Lung (tissue), 12 donors: ENCODE results near the gene PDE4B. TPM values are rescaled to one million over a fixed set of nuclear protein-coding genes. Genes with fewer than 3 reads are reported as not detected.

Source experiments
- ATAC-seq: fragments of 200-7000 bp; cut with Tn5 transposase; one replicate; pipeline ENCODE4 v1.9.1; 2020; ENCODE audit warnings: moderate number of reproducible peaks; ENCODE audit not compliant: insufficient read depth, low FRiP score
- DNase-seq, 3 donors: peaks; one replicate each; pipeline ENCODE4 v3.0.0-alpha.2; 2013 to 2017
- H3K27ac ChIP-seq, 2 donors: one replicate each; pipeline ENCODE4 v1.5.1; 2013; ENCODE audit warnings: mild to moderate bottlenecking in 2 of 2, moderate library complexity in 2 of 2, control low read depth in 1 of 2, inconsistent platforms in 1 of 2, low read depth in 1 of 2, low read length in 1 of 2
- H3K27me3 ChIP-seq, 3 donors: one replicate each; pipeline ENCODE4 v1.5.1; 2013; ENCODE audit warnings: low read length in 2 of 3; ENCODE audit not compliant: control insufficient read depth in 3 of 3, insufficient read depth in 3 of 3
- H3K36me3 ChIP-seq, 4 donors: one replicate each; pipeline ENCODE4 v1.5.1; 2013; ENCODE audit warnings: low read length in 4 of 4, mild to moderate bottlenecking in 1 of 4, moderate library complexity in 1 of 4; ENCODE audit not compliant: control insufficient read depth in 4 of 4, insufficient read depth in 4 of 4
- H3K4me1 ChIP-seq, 5 donors: one replicate each; pipeline ENCODE4 v1.5.1; 2013; ENCODE audit warnings: low read length in 5 of 5, mild to moderate bottlenecking in 2 of 5, moderate library complexity in 1 of 5; ENCODE audit not compliant: control insufficient read depth in 5 of 5, insufficient read depth in 5 of 5
- H3K4me3 ChIP-seq: one replicate; pipeline ENCODE4 v1.5.1; 2013; ENCODE audit warnings: mild to moderate bottlenecking, control low read depth, moderate library complexity
- H3K9ac ChIP-seq, 2 donors: one replicate each; pipeline ENCODE4 v1.5.1; 2013; ENCODE audit warnings: low read length in 2 of 2, control low read depth in 1 of 2; ENCODE audit not compliant: insufficient read depth in 1 of 2
- H3K9me3 ChIP-seq, 4 donors: one replicate each; pipeline ENCODE4 v1.5.1; 2013; ENCODE audit warnings: low read length in 3 of 4, mild to moderate bottlenecking in 1 of 4, moderate library complexity in 1 of 4; ENCODE audit not compliant: control insufficient read depth in 4 of 4, insufficient read depth in 3 of 4
- CTCF ChIP-seq: IDR thresholded peaks from 2 replicates; pipeline ENCODE4 v1.5.1; 2012; ENCODE audit warnings: mild to moderate bottlenecking; ENCODE audit errors: control extremely low read depth, extremely low read depth
- WGBS, 2 donors: extraction: QIAGEN DNeasy Blood & Tissue Kit; methylation state at CpG; one replicate each; pipeline ENCODE4 v1.1.7; 2013; 5-methylcytosine and 5-hydroxymethylcytosine counted together
- polyA plus RNA-seq, 2 donors: library from polyadenylated mRNA; stranded (reverse); fragments of 200-250 nt; gene quantifications; one replicate each; pipeline ENCODE4 v1.2.1, GENCODE V29; 2013
- total RNA-seq, 2 donors: library from RNA; depleted of rRNA in 1 of 2; stranded (reverse); fragments of >200 nt in 1 of 2; gene quantifications; one replicate each; pipeline ENCODE4 v1.2.1, GENCODE V29; 2014 to 2021
- donor health status: control.
- donor health status: control.
- donor health status: Bipolar disorder and iron deficiency.
- donor health status: healthy.
- donor health status: DM: yes; HTN: yes; CAD: no.

PDE4B gene
- total and polyA plus RNA-seq, 4 donors: 4.0 to 96.2 (median 20.2) TPM

GRCh38 chr1:66365635-66366034 is 572.9 kb downstream of the PDE4B start:
- Histone ChIP-seq H3K4me3 (no peak overlapping the region), H3K9ac (no peak overlapping the region), H3K27me3 (no peaks in the 10 kb centered on the region), H3K27ac (no peak overlapping the region), H3K4me1 (peaks cover 0 to 14% (median 0%) of the 10 kb centered on the region in 5 donors), H3K36me3 (peaks cover 18 to 57% (median 26%) of the 10 kb centered on the region in 4 donors), H3K9me3 (no peaks in the 10 kb centered on the region)
- WGBS, 2 donors: 93 to 94% methylated on average over 3 of the region's 3 CpGs
- ATAC-seq (no peak), DNase-seq (no peak)
- no peak for TF ChIP-seq CTCF

GRCh38 chr1:66366634-66367033 is 573.9 kb downstream of the PDE4B start:
- ATAC-seq (no peak), DNase-seq (no peak)
- Histone ChIP-seq H3K36me3 (peaks cover 18 to 55% (median 26%) of the 10 kb centered on the region in 4 donors), H3K4me1 (peaks cover 0 to 20% (median 3%) of the 10 kb centered on the region in 5 donors), H3K9ac (no peak overlapping the region), H3K27me3 (no peaks in the 10 kb centered on the region), H3K4me3 (no peak overlapping the region), H3K9me3 (no peaks in the 10 kb centered on the region), H3K27ac (no peak overlapping the region)
- no peak for TF ChIP-seq CTCF

- peaks cover 14 to 48% (median 28%) of the 10 kb centered on the region in 4 donors for H3K36me3 ChIP-seq
- no peaks in the 10 kb centered on the region for H3K9me3 ChIP-seq
- ATAC-seq: no peak
- no peak overlapping the region for H3K4me3 ChIP-seq
- no peak for DNase-seq
- no peak overlapping the region for H3K27ac ChIP-seq
- H3K4me1 ChIP-seq: peaks cover 0 to 19% (median 4%) of the 10 kb centered on the region in 5 donors
- TF ChIP-seq CTCF: no peak
- no peak overlapping the region for H3K9ac ChIP-seq
- H3K27me3 ChIP-seq: no peaks in the 10 kb centered on the region
Measured at GRCh38 chr1:66367369-66367768, 574.7 kb downstream of the PDE4B start.

- Histone ChIP-seq H3K9ac (no peak overlapping the region), H3K27me3 (no peaks in the 10 kb centered on the region), H3K4me1 (peaks cover 1 to 15% (median 5%) of the 10 kb centered on the region in 5 donors), H3K4me3 (no peak overlapping the region), H3K9me3 (no peaks in the 10 kb centered on the region), H3K36me3 (peaks cover 15 to 52% (median 27%) of the 10 kb centered on the region in 4 donors), H3K27ac (no peak overlapping the region)
- WGBS, 2 donors: 83 to 91% methylated on average over 5 of the region's 5 CpGs
- ATAC-seq (no peak), DNase-seq (no peak)
- TF ChIP-seq CTCF: no peak
Measured at GRCh38 chr1:66368261-66368660, 575.6 kb downstream of the PDE4B start.
